ENCODE results near the gene CRIM1.

GRCh38 chr2:36487947-36488346 lies 132.4 kb downstream of the CRIM1 start:
- TF ChIP-seq EP300 (IDR thresholded peaks at IDR 0.05): no peak
- TF ChIP-seq CTCF (IDR thresholded peaks at IDR 0.05): no peak
- TF ChIP-seq POLR2AphosphoS5 (IDR thresholded peaks at IDR 0.05): no peak
- no peak for TF ChIP-seq POLR2A (IDR thresholded peaks at IDR 0.05; ENCODE audit: low read depth)
